ENCODE data around the gene TRIM40. TPM values are rescaled to one million over a fixed set of nuclear protein-coding genes. Genes with fewer than 3 reads are reported as not detected.

The TRIM40 gene
- total RNA-seq = not detected in 2 replicates

GRCh38 chr6:30135757-30136156 is at the start of gene TRIM40:
TSS of gene TRIM40 (plus strand) at chr6:30136140. CDS start at chr6:30137037, 897 bp downstream.

DNA sequence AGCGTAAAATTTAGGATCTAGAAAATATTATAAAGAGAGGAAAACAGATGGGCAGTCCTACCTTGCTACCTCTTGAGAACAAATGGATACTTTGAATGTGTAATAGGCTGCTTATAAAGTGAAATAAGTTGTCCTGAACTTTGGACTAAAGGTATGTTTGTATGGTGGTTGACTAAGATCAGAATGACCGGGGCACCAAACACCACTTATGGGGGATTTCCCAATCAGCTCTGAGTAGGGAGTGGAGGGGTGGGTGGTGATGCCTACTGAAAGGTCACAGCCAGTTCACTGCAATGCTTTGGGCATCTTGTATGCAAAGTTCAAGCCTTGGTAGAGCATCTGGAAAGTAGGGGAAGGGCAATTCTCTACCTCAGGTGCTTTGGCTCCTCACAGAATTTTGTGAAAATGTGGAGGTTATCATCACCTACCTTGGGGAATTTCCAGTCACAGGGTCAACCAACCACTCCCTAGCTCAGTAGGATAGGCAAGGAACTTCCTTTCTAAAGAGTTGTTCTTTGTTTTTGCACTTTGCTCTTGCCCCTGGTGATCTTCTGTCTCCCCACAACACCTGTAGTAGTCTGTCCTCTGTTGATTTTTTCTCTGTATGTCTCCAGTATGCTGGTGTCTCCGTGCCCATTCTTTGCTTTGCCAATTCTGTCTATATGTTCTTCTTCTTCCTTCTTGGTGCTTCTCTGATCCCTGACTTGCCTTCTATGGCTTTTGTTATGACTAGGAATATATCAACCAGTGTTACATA is 22.8 kb upstream of the TRIM40 start, which contains the start of gene TRIM31:
Gene TRIM31, minus strand, starts transcription at position 88 of the 757 bp plus-strand sequence. CDS start 285 bp downstream, outside the sequence.

GRCh38 chr6:30160785-30161531 is 25.0 kb downstream of the TRIM40 start, which contains the start of gene TRIM10:
TSS of gene TRIM10 (minus strand) at chr6:30161211. CDS start at chr6:30160858, 353 bp downstream.

DNA sequence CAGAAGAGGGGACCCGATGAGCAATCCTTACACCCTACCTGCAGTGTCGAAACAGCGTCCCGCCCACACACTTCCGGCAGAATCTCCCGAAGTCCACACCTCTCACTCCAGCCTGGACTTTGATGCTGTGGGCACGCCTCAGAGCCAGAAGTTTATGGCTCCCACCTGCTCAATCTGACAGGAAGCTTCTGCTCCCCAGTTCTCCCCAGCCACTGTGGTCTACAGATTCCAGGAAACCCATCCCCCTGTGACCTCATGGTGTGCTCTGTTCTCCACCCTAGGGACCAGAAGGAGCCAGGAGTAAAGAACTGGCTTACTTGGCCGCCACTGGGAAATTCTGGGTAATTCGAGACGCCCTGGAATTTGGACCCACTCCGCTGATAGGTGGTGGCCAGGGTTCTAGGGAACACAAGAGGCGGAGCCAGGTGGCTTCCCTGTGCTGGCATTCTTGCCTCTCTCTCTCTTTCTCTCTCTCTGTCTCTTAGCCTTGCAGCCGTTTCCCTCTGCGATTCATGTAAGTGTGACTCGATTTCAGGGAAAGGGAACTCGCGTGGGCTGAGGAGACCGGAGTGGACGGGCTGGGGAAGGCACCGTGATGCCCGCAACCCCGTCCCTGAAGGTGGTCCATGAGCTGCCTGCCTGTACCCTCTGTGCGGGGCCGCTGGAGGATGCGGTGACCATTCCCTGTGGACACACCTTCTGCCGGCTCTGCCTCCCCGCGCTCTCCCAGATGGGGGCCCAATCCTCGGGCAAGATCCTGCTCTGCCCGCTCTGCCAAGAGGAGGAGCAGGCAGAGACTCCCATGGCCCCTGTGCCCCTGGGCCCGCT is 27.4 kb downstream of the TRIM40 start, which contains the start of gene TRIM15:
Gene TRIM15, plus strand, starts transcription at position 457 of the 828 bp plus-strand sequence. Its CDS starts 139 bp downstream, at position 596.

Other genes with a start within 250 kb of the TRIM40 start
- 300 and 414 TPM in 2 replicates for gene HLA-A, start 193.6 kb upstream of the TRIM40 start, total RNA-seq
- 34.9 and 39.5 TPM in 2 replicates for gene POLR1H, start 74.9 kb upstream of the TRIM40 start, total RNA-seq
- 10.4 and 13.1 TPM in 2 replicates for gene PPP1R11, start 68.9 kb upstream of the TRIM40 start, total RNA-seq
- gene RNF39, start 60.4 kb upstream of the TRIM40 start, total RNA-seq = under 0.01 TPM in 1 of 2 replicates, not detected in the other
- not detected in 2 replicates for gene TRIM31, start 23.1 kb upstream of the TRIM40 start, total RNA-seq
- not detected in 2 replicates for gene TRIM10, start 25.1 kb downstream of the TRIM40 start, total RNA-seq
- not detected in 2 replicates for gene TRIM15, start 27.4 kb downstream of the TRIM40 start, total RNA-seq
- gene TRIM26, start 77.3 kb downstream of the TRIM40 start, total RNA-seq = 19.0 and 20.1 TPM in 2 replicates
- gene TRIM39, start 190.8 kb downstream of the TRIM40 start, total RNA-seq = 7.1 and 8.0 TPM in 2 replicates
- gene RPP21, start 209.0 kb downstream of the TRIM40 start, total RNA-seq = 20.8 and 33.1 TPM in 2 replicates

Measured in smooth muscle cell of bladder (primary cell).